HEK293 (cell line): Measurements from ENCODE around the gene PARP3.
A peak's percentile ranks its signal among the peaks of the same experiment; 100 is the strongest.

Experiments
- GLIS2 ChIP-seq: fragments of 450-650 bp; formaldehyde crosslinking; IDR thresholded peaks from 2 replicates; pipeline ENCODE4 v1.5.1; 2016; ENCODE audit warnings: missing biosample characterization, missing genetic modification characterization
- HOXC10 ChIP-seq: sonication (generic); formaldehyde crosslinking; IDR thresholded peaks from 2 replicates; pipeline ENCODE4 v1.8.1; 2023; ENCODE audit warnings: mild to moderate bottlenecking, missing genetic modification reagents
- IKZF3 ChIP-seq: fragments of 450-650 bp; IDR thresholded peaks from 2 replicates; pipeline ENCODE4 v1.5.0; 2018; ENCODE audit warnings: missing biosample characterization, mild to moderate bottlenecking, missing genetic modification characterization, moderate library complexity
- KLF9 ChIP-seq: fragments of 450-650 bp; formaldehyde crosslinking; IDR thresholded peaks from 2 replicates; pipeline ENCODE4 v1.5.1; 2016; ENCODE audit warnings: missing biosample characterization, missing genetic modification characterization, low read depth
- PRDM1 ChIP-seq: fragments of 450-650 bp; formaldehyde crosslinking; IDR thresholded peaks from 2 replicates; pipeline ENCODE4; 2016; ENCODE audit warnings: missing biosample characterization, missing genetic modification characterization
- ZEB2 ChIP-seq: fragments of 450-650 bp; formaldehyde crosslinking; IDR thresholded peaks from 2 replicates; pipeline ENCODE4 v1.5.1; 2016; ENCODE audit warnings: missing biosample characterization, missing genetic modification characterization
- ZNF133 ChIP-seq: fragments of 450-650 bp; formaldehyde crosslinking; IDR thresholded peaks from 2 replicates; pipeline ENCODE4 v1.5.1; 2016; ENCODE audit warnings: missing biosample characterization, missing genetic modification characterization
- ZNF2 ChIP-seq: fragments of 450-650 bp; formaldehyde crosslinking; IDR thresholded peaks from 2 replicates; pipeline ENCODE4 v1.5.1; 2016; ENCODE audit warnings: missing biosample characterization, missing genetic modification characterization
- ZNF221 ChIP-seq: fragments of 450-650 bp; formaldehyde crosslinking; IDR thresholded peaks from 2 replicates; pipeline ENCODE4 v1.5.1; 2017; ENCODE audit warnings: missing biosample characterization, missing genetic modification characterization, borderline replicate concordance
- ZNF423 ChIP-seq: fragments of 450-650 bp; formaldehyde crosslinking; IDR thresholded peaks from 2 replicates; pipeline ENCODE4 v1.5.1; 2016; ENCODE audit warnings: missing biosample characterization, missing genetic modification characterization
- ZNF473 ChIP-seq: fragments of 450-650 bp; formaldehyde crosslinking; IDR thresholded peaks from 2 replicates; pipeline ENCODE4 v1.5.1; 2017; ENCODE audit warnings: missing biosample characterization, missing genetic modification characterization
- ZNF600 ChIP-seq: fragments of 450-650 bp; formaldehyde crosslinking; IDR thresholded peaks from 2 replicates; pipeline ENCODE4 v1.5.1; 2016; ENCODE audit warnings: missing biosample characterization, missing genetic modification characterization
- ZNF629 ChIP-seq: fragments of 450-650 bp; formaldehyde crosslinking; IDR thresholded peaks from 2 replicates; pipeline ENCODE4 v1.5.1; 2017; ENCODE audit warnings: missing biosample characterization, missing genetic modification characterization
- ZNF660 ChIP-seq: fragments of 450-650 bp; IDR thresholded peaks from 2 replicates; pipeline ENCODE4 v1.5.1; 2018; ENCODE audit warnings: missing biosample characterization, mild to moderate bottlenecking, missing genetic modification characterization
- ZNF791 ChIP-seq: fragments of 450-650 bp; formaldehyde crosslinking; IDR thresholded peaks from 2 replicates; pipeline ENCODE4 v1.5.1; 2016; ENCODE audit warnings: missing biosample characterization, missing genetic modification characterization
- ZNF830 ChIP-seq: fragments of 450-650 bp; IDR thresholded peaks from 2 replicates; pipeline ENCODE4 v1.5.0; 2018; ENCODE audit warnings: missing biosample characterization, missing genetic modification characterization, low read depth, mild to moderate bottlenecking, moderate library complexity
- TF ChIP-seq, protein P1 (sequence below): fragments of 450-650 bp; formaldehyde crosslinking; IDR thresholded peaks from 2 replicates; pipeline ENCODE4 v1.5.1; 2017; ENCODE audit warnings: missing biosample characterization, missing genetic modification characterization
- TF ChIP-seq, protein P2 (sequence below): fragments of 450-650 bp; formaldehyde crosslinking; IDR thresholded peaks from 2 replicates; pipeline ENCODE4 v1.5.1; 2016; ENCODE audit warnings: missing biosample characterization, missing genetic modification characterization
- TF ChIP-seq, protein P3 (sequence below): fragments of 450-650 bp; formaldehyde crosslinking; IDR thresholded peaks from 2 replicates; pipeline ENCODE4 v1.5.1; 2016; ENCODE audit warnings: missing biosample characterization, missing genetic modification characterization
- TF ChIP-seq, protein P4 (sequence below): fragments of 450-650 bp; formaldehyde crosslinking; IDR thresholded peaks from 2 replicates; pipeline ENCODE4 v1.5.1; 2016; ENCODE audit warnings: missing biosample characterization, missing genetic modification characterization
- TF ChIP-seq, protein P5 (sequence below): fragments of 450-650 bp; formaldehyde crosslinking; IDR thresholded peaks from 2 replicates; pipeline ENCODE4 v1.5.1; 2016; ENCODE audit warnings: missing biosample characterization, missing genetic modification characterization
- TF ChIP-seq, protein P6 (sequence below): fragments of 450-650 bp; formaldehyde crosslinking; IDR thresholded peaks from 2 replicates; pipeline ENCODE4 v1.5.1; 2016; ENCODE audit warnings: missing biosample characterization, missing genetic modification characterization
- TF ChIP-seq, protein P7 (sequence below): fragments of 450-650 bp; formaldehyde crosslinking; conservative IDR thresholded peaks from 2 replicates; pipeline ENCODE4 v1.5.1; 2016; ENCODE audit warnings: low read depth, missing biosample characterization, missing genetic modification characterization

The PARP3 gene

DNA sequence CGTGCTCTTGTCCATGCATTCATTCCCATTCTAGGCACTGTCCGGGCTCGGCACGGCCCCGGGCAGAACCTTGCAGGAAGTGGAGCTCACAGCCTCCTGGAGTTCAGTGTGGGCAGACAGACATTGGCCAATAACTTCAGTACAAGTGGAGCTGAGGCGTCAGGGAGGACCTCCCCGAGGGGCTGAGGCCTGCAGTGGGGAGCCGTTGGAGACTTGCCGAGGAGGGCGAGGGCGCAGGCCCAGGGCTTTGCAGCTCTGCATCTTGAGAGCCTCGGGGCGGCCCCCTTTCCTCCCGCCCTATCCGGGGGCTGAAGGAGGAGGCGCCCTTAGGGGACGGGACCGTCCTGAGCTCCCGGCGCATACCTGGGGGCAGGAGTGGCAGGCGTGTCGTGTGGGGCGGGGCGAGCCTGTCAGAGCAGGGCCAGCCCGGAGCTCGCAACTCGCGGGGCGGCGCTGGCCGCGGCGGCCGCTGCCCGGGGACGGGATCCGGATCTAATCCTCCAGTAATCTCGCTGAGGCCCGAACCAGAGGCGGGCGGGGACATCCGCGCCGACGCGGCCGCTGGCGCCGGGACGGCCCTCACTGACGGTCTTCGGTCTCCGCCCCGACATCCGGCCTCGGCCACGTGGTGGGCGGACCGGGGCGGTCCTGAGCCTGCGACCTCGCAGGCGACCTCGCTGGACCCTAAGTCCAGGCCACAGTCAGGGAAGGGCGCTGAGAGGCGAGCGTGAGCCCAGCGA, 40.8 kb downstream of the PARP3 start, which contains the start of gene ACY1 (continued):
- TF ChIP-seq, protein P1, sequence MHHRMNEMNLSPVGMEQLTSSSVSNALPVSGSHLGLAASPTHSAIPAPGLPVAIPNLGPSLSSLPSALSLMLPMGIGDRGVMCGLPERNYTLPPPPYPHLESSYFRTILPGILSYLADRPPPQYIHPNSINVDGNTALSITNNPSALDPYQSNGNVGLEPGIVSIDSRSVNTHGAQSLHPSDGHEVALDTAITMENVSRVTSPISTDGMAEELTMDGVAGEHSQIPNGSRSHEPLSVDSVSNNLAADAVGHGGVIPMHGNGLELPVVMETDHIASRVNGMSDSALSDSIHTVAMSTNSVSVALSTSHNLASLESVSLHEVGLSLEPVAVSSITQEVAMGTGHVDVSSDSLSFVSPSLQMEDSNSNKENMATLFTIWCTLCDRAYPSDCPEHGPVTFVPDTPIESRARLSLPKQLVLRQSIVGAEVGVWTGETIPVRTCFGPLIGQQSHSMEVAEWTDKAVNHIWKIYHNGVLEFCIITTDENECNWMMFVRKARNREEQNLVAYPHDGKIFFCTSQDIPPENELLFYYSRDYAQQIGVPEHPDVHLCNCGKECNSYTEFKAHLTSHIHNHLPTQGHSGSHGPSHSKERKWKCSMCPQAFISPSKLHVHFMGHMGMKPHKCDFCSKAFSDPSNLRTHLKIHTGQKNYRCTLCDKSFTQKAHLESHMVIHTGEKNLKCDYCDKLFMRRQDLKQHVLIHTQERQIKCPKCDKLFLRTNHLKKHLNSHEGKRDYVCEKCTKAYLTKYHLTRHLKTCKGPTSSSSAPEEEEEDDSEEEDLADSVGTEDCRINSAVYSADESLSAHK: no peak
- TF ChIP-seq ZEB2: no peak
- TF ChIP-seq, protein P2, sequence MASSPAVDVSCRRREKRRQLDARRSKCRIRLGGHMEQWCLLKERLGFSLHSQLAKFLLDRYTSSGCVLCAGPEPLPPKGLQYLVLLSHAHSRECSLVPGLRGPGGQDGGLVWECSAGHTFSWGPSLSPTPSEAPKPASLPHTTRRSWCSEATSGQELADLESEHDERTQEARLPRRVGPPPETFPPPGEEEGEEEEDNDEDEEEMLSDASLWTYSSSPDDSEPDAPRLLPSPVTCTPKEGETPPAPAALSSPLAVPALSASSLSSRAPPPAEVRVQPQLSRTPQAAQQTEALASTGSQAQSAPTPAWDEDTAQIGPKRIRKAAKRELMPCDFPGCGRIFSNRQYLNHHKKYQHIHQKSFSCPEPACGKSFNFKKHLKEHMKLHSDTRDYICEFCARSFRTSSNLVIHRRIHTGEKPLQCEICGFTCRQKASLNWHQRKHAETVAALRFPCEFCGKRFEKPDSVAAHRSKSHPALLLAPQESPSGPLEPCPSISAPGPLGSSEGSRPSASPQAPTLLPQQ (tag by site-specific recombination): 0 out of 2 replicates have a peak, but pooled peaks have one; percentile 24
- TF ChIP-seq ZNF791 (tag by site-specific recombination): no peak
- no peak for TF ChIP-seq ZNF423 (tag by site-specific recombination)
- no peak for TF ChIP-seq ZNF600
- no peak for TF ChIP-seq PRDM1 (tag by site-specific recombination)
- TF ChIP-seq ZNF629 (tag by site-specific recombination): no peak
- TF ChIP-seq, protein P3, sequence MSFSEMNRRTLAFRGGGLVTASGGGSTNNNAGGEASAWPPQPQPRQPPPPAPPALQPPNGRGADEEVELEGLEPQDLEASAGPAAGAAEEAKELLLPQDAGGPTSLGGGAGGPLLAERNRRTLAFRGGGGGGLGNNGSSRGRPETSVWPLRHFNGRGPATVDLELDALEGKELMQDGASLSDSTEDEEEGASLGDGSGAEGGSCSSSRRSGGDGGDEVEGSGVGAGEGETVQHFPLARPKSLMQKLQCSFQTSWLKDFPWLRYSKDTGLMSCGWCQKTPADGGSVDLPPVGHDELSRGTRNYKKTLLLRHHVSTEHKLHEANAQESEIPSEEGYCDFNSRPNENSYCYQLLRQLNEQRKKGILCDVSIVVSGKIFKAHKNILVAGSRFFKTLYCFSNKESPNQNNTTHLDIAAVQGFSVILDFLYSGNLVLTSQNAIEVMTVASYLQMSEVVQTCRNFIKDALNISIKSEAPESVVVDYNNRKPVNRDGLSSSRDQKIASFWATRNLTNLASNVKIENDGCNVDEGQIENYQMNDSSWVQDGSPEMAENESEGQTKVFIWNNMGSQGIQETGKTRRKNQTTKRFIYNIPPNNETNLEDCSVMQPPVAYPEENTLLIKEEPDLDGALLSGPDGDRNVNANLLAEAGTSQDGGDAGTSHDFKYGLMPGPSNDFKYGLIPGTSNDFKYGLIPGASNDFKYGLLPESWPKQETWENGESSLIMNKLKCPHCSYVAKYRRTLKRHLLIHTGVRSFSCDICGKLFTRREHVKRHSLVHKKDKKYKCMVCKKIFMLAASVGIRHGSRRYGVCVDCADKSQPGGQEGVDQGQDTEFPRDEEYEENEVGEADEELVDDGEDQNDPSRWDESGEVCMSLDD (tag by site-specific recombination): 0 out of 2 replicates have a peak, but pooled peaks have one; percentile 33
- TF ChIP-seq ZNF830 (tag by site-specific recombination): no peak
- no peak for TF ChIP-seq ZNF221
- TF ChIP-seq, protein P4, sequence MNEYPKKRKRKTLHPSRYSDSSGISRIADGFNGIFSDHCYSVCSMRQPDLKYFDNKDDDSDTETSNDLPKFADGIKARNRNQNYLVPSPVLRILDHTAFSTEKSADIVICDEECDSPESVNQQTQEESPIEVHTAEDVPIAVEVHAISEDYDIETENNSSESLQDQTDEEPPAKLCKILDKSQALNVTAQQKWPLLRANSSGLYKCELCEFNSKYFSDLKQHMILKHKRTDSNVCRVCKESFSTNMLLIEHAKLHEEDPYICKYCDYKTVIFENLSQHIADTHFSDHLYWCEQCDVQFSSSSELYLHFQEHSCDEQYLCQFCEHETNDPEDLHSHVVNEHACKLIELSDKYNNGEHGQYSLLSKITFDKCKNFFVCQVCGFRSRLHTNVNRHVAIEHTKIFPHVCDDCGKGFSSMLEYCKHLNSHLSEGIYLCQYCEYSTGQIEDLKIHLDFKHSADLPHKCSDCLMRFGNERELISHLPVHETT (tag by site-specific recombination): no peak
- TF ChIP-seq KLF9 (tag by site-specific recombination): peak; percentile 44; the same call in 1 of the 2 replicates
- no peak for TF ChIP-seq IKZF3 (tag by site-specific recombination)
- TF ChIP-seq ZNF133 (tag by site-specific recombination): peak; percentile 80
- TF ChIP-seq, protein P5, sequence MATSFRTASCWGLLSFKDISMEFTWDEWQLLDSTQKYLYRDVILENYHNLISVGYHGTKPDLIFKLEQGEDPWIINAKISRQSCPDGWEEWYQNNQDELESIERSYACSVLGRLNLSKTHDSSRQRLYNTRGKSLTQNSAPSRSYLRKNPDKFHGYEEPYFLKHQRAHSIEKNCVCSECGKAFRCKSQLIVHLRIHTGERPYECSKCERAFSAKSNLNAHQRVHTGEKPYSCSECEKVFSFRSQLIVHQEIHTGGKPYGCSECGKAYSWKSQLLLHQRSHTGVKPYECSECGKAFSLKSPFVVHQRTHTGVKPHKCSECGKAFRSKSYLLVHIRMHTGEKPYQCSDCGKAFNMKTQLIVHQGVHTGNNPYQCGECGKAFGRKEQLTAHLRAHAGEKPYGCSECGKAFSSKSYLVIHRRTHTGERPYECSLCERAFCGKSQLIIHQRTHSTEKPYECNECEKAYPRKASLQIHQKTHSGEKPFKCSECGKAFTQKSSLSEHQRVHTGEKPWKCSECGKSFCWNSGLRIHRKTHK (tag by site-specific recombination): no peak
- TF ChIP-seq, protein P6, sequence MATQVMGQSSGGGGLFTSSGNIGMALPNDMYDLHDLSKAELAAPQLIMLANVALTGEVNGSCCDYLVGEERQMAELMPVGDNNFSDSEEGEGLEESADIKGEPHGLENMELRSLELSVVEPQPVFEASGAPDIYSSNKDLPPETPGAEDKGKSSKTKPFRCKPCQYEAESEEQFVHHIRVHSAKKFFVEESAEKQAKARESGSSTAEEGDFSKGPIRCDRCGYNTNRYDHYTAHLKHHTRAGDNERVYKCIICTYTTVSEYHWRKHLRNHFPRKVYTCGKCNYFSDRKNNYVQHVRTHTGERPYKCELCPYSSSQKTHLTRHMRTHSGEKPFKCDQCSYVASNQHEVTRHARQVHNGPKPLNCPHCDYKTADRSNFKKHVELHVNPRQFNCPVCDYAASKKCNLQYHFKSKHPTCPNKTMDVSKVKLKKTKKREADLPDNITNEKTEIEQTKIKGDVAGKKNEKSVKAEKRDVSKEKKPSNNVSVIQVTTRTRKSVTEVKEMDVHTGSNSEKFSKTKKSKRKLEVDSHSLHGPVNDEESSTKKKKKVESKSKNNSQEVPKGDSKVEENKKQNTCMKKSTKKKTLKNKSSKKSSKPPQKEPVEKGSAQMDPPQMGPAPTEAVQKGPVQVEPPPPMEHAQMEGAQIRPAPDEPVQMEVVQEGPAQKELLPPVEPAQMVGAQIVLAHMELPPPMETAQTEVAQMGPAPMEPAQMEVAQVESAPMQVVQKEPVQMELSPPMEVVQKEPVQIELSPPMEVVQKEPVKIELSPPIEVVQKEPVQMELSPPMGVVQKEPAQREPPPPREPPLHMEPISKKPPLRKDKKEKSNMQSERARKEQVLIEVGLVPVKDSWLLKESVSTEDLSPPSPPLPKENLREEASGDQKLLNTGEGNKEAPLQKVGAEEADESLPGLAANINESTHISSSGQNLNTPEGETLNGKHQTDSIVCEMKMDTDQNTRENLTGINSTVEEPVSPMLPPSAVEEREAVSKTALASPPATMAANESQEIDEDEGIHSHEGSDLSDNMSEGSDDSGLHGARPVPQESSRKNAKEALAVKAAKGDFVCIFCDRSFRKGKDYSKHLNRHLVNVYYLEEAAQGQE (tag by site-specific recombination): no peak
- TF ChIP-seq ZNF660: peak; percentile 82
- peak; percentile 84 for TF ChIP-seq GLIS2 (tag by site-specific recombination)
- TF ChIP-seq, protein P7, sequence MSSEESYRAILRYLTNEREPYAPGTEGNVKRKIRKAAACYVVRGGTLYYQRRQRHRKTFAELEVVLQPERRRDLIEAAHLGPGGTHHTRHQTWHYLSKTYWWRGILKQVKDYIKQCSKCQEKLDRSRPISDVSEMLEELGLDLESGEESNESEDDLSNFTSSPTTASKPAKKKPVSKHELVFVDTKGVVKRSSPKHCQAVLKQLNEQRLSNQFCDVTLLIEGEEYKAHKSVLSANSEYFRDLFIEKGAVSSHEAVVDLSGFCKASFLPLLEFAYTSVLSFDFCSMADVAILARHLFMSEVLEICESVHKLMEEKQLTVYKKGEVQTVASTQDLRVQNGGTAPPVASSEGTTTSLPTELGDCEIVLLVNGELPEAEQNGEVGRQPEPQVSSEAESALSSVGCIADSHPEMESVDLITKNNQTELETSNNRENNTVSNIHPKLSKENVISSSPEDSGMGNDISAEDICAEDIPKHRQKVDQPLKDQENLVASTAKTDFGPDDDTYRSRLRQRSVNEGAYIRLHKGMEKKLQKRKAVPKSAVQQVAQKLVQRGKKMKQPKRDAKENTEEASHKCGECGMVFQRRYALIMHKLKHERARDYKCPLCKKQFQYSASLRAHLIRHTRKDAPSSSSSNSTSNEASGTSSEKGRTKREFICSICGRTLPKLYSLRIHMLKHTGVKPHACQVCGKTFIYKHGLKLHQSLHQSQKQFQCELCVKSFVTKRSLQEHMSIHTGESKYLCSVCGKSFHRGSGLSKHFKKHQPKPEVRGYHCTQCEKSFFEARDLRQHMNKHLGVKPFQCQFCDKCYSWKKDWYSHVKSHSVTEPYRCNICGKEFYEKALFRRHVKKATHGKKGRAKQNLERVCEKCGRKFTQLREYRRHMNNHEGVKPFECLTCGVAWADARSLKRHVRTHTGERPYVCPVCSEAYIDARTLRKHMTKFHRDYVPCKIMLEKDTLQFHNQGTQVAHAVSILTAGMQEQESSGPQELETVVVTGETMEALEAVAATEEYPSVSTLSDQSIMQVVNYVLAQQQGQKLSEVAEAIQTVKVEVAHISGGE (tag by site-specific recombination): no peak
- no peak for TF ChIP-seq ZNF473
- TF ChIP-seq HOXC10 (CRISPR knock-in tag): no peak
- no peak for TF ChIP-seq ZNF2
